NT2/D1 (cell line): ENCODE results near the gene TMEM154.

ENCODE experiments used
- SUZ12 ChIP-seq: IDR thresholded peaks from 2 replicates; pipeline ENCODE4 v1.6.1; 2011; ENCODE audit not compliant: insufficient read length, insufficient read depth; ENCODE audit errors: extremely low read depth
- YY1 ChIP-seq: IDR thresholded peaks from 2 replicates; pipeline ENCODE4 v1.6.1; 2011; ENCODE audit not compliant: insufficient read length, insufficient read depth
- ZNF274 ChIP-seq: IDR thresholded peaks from 2 replicates; pipeline ENCODE4 v1.6.1; 2011; ENCODE audit warnings: mild to moderate bottlenecking, low read depth, low read length

DNA sequence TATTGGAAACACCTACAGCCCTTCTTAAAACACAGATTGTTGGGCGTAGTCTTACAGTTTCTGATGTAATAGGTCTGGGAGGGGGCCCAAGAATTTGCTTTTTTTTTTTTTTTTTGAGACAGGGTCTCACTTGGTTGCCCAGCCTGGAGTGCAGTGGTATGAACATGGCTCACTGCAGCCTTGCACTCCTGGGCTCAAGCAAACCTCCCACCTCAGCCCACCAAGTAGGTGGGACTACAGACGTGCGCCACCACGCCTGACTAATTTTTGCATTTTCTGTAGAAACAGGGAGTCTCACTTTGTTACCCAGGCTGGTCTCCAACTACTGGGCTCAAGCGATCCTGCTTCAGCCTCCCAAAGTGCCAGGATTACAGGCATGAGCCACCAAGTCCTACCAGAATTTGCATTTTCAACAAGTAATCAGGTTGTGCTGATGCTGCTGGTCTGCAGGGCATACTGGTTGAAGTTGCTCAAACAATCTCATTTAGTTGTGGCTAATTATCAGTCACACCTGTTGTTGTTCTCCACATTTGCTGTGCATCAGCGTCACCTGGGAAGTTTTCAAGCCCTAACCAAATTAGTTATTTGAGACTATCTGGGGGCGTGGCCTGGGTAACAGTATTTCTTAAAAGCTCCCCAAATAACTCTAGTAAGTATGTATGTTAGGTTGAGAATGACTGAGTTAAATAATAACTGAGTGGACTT lies 14.0 kb downstream of the TMEM154 start:
- TF ChIP-seq YY1 = no peak
- no peak for TF ChIP-seq SUZ12
- no peak for TF ChIP-seq ZNF274
